SJCRH30 (cell line): ENCODE results near the gene THY1. TPM values are rescaled to one million over a fixed set of nuclear protein-coding genes. Genes with fewer than 3 reads are reported as not detected.
"Not testable (repeated sequence)": the region's sequence is repeated elsewhere in the genome, so short reads cannot be mapped to it uniquely, and the experiment has no call there.

Source experiments
- DNase-seq, 2 experiments: peaks; one replicate each; pipeline ENCODE4 v3.0.0-alpha.2; 2015 to 2020
- H3K27ac ChIP-seq: fragments of 250-450 bp; sonication (Bioruptor Pico); 2 replicates; pipeline ENCODE4 v1.5.1; 2020; ENCODE audit warnings: mild to moderate bottlenecking, moderate library complexity
- H3K27me3 ChIP-seq: fragments of 250-450 bp; sonication (Bioruptor Pico); 2 replicates; pipeline ENCODE4 v1.5.1; 2020; ENCODE audit warnings: mild to moderate bottlenecking, moderate library complexity
- H3K36me3 ChIP-seq: fragments of 250-450 bp; sonication (Bioruptor Pico); 2 replicates; pipeline ENCODE4 v1.5.1; 2020; ENCODE audit warnings: mild to moderate bottlenecking, moderate library complexity
- H3K4me1 ChIP-seq: fragments of 250-450 bp; sonication (Bioruptor Pico); 2 replicates; pipeline ENCODE4 v1.5.1; 2020; ENCODE audit warnings: mild to moderate bottlenecking, moderate library complexity
- H3K4me3 ChIP-seq: fragments of 250-450 bp; sonication (Bioruptor Pico); 2 replicates; pipeline ENCODE4 v1.5.1; 2020; ENCODE audit warnings: mild to moderate bottlenecking, moderate library complexity
- H3K9me3 ChIP-seq: fragments of 250-450 bp; sonication (Bioruptor Pico); replicated peaks from 2 replicates; pipeline ENCODE4 v1.5.1; 2020; ENCODE audit warnings: mild to moderate bottlenecking, moderate library complexity
- total RNA-seq: library from RNA; depleted of rRNA; stranded (reverse); fragments of >200 nt; shearing (Covaris generic); gene quantifications from 2 replicates; pipeline ENCODE4 v1.2.3, GENCODE V29; 2014; rRNA removed

The THY1 gene
- total RNA-seq, result 2.5 and 3.8 TPM in 2 replicates

- no peaks in the 10 kb centered on the region for H3K27me3 ChIP-seq
- H3K4me3 ChIP-seq, result peak within 1 kb of the TSS; percentile 38
- H3K4me1 ChIP-seq, result no peaks in the 10 kb centered on the region; the same call in 1 of the 2 replicates
- H3K9me3 ChIP-seq, result no peaks in the 10 kb centered on the region
- no peak within 1 kb of the TSS for H3K27ac ChIP-seq
- no peak for DNase-seq
- H3K36me3 ChIP-seq, result no peaks in the 10 kb centered on the region
These were observed at the start of gene THY1 for GRCh38 chr11:119422809-119423508. TSS of gene THY1 (minus strand) at chr11:119423172. CDS start at chr11:119420905, 2,267 bp downstream.

GRCh38 chr11:119472186-119472855 lies 49.3 kb upstream of the THY1 start:
- H3K4me3 ChIP-seq, result no peak overlapping the region
- no peak for DNase-seq
- no peak overlapping the region for H3K27ac ChIP-seq
- H3K4me1 ChIP-seq, result no peaks in the 10 kb centered on the region; the same call in 1 of the 2 replicates
- H3K27me3 ChIP-seq, result no peaks in the 10 kb centered on the region
- H3K36me3 ChIP-seq, result no peaks in the 10 kb centered on the region
- H3K9me3 ChIP-seq, result no peaks in the 10 kb centered on the region

DNA sequence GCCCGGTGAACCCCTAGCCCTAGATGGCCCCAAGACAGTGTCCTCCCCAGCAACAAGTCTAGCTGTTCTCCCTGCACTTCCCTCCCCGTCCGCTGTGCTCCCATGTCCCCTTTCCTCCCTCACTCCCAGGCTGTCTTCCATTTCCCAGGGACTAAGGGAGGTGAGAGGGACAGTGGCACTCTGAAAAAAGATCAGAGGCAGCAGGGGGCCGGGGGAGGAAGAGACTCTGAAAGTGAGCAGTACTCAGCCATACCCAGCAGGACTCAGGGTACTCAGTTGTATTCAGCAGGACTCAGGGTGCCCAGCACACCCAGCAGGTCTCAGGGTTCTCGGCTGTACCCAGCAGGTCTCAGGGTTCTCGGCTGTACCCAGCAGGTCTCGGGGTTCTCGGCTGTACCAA lies 48.4 kb upstream of the THY1 start:
- no peak for DNase-seq
- no peak overlapping the region for H3K4me3 ChIP-seq
- no peaks in the 10 kb centered on the region for H3K36me3 ChIP-seq
- H3K27me3 ChIP-seq, result no peaks in the 10 kb centered on the region
- H3K9me3 ChIP-seq, result no peaks in the 10 kb centered on the region
- H3K27ac ChIP-seq, result no peak overlapping the region
- H3K4me1 ChIP-seq, result no peaks in the 10 kb centered on the region; the same call in 1 of the 2 replicates

DNA sequence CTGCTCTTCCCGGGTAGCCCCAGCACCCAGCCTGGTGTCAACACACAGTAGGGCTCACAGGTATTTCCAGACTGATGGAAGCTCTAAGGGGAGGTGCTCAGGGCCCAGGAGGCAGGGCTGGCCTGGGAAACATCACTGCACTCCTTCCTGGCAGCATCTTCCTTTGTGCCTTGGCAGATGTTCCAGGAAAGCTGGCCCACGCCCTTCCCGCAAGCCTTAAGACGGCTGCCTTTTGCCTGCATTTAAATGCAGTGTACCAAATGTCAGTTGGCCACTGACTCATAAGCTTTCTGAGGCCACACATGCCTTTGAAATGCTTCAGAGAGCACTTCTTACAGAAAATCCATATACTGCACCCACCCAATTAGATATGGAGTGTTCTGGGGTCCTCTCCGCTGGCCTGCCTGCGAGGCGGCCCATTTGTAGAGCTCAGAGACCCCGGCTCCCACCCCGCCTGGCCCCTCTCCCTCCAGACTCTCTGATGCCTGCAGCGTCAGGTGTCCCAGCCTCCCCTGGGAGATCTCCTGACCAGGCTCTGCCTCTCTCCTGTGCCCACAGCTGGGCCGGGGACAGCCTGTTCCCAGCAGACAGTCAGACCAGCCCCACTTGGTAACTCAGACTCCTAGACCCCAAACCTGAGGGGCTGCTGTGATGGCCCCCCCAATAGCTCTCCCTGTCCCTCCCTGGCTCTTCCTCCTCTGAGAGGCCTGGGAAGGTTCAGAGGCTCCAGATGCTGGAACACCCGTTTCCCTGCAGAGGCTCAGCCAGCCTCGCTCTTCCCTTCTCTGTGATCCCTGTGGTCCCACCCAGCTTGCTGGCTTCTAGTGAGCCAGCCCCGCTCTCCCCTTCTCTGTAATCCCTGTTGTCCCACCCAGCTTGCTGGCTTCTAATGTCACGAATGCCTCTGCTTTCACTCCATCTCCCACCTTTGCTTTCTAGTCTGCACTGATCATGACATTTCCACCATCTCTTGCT lies 47.6 kb upstream of the THY1 start:
- H3K36me3 ChIP-seq, result no peaks in the 10 kb centered on the region
- no peaks in the 10 kb centered on the region; the same call in 1 of the 2 replicates for H3K4me1 ChIP-seq
- no peaks in the 10 kb centered on the region for H3K27me3 ChIP-seq
- no peaks in the 10 kb centered on the region for H3K9me3 ChIP-seq
- no peak overlapping the region for H3K4me3 ChIP-seq
- H3K27ac ChIP-seq, result no peak overlapping the region
- DNase-seq, result peak in 1 of 2 experiments; percentile 26

DNA sequence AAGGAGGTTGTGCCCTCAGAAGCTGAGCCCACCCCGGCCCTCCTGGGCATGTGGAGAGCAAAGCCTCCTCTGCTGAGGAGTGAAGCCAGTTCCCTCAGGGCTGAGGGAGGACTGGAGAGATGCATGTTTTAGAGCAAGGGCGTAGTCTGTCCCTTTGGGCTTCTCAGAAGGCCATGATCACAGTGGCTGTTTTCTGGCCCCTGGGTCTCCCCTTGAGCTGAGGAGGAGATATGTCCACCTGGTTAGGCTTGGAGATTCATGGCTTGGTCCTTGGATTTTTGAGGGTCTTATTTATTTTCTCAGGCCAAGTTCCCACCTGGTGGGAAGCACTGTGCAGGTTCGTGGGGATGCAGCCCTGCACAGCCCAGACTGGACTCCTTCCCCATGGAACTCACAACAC lies 46.5 kb upstream of the THY1 start:
- Histone ChIP-seq H3K4me1 (no peaks in the 10 kb centered on the region), H3K4me3 (no peak overlapping the region), H3K27me3 (no peaks in the 10 kb centered on the region), H3K27ac (no peak overlapping the region), H3K9me3 (no peaks in the 10 kb centered on the region), H3K36me3 (no peaks in the 10 kb centered on the region)
- no peak for DNase-seq

DNA sequence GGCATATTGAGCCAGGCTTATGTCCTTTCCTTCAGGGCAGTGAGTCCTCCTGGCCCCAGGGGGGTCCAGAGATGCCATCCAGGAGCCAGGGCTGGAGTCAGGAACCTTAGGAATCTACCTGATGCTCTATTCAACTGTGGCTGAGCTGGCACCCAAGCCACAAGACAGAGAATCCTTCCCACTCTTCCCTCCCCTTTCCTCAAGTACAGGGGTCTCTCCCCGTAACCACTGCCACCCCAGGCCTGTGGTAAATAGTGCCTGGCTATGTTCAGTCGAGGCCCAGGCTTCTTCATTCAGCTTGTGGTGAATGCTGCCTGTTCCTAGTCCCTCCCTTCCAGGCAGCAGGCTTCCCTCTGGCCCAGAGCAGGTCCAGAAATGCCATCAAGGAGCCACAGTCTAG lies 45.5 kb upstream of the THY1 start:
- Histone ChIP-seq H3K36me3 (no peaks in the 10 kb centered on the region), H3K4me3 (no peak overlapping the region), H3K4me1 (no peaks in the 10 kb centered on the region), H3K9me3 (no peaks in the 10 kb centered on the region), H3K27ac (no peak overlapping the region), H3K27me3 (no peaks in the 10 kb centered on the region)
- no peak for DNase-seq

- Histone ChIP-seq H3K27me3 (no peaks in the 10 kb centered on the region), H3K9me3 (no peaks in the 10 kb centered on the region), H3K36me3 (no peaks in the 10 kb centered on the region), H3K27ac (no peak overlapping the region; the same call in 1 of the 2 replicates), H3K4me3 (no peak overlapping the region), H3K4me1 (peaks cover 15% of the 10 kb centered on the region)
- peak in 1 of 2 experiments; percentile 20 for DNase-seq
These were observed 38.4 kb upstream of the THY1 start for GRCh38 chr11:119461229-119461963.

GRCh38 chr11:119460582-119460981 lies 37.6 kb upstream of the THY1 start:
- Histone ChIP-seq H3K4me1 (peaks cover 15% of the 10 kb centered on the region), H3K27me3 (no peaks in the 10 kb centered on the region), H3K36me3 (no peaks in the 10 kb centered on the region), H3K9me3 (no peaks in the 10 kb centered on the region), H3K27ac (peak overlapping the region; percentile 30; the same call in 1 of the 2 replicates), H3K4me3 (no peak overlapping the region)
- DNase-seq, result peak in 1 of 2 experiments; percentile 47

GRCh38 chr11:119460097-119460496 lies 37.1 kb upstream of the THY1 start:
- Histone ChIP-seq H3K4me3 (no peak overlapping the region), H3K27me3 (no peaks in the 10 kb centered on the region), H3K27ac (peak overlapping the region; percentile 30; the same call in 1 of the 2 replicates), H3K9me3 (no peaks in the 10 kb centered on the region), H3K4me1 (peaks cover 15% of the 10 kb centered on the region), H3K36me3 (no peaks in the 10 kb centered on the region)
- DNase-seq, result no peak

DNA sequence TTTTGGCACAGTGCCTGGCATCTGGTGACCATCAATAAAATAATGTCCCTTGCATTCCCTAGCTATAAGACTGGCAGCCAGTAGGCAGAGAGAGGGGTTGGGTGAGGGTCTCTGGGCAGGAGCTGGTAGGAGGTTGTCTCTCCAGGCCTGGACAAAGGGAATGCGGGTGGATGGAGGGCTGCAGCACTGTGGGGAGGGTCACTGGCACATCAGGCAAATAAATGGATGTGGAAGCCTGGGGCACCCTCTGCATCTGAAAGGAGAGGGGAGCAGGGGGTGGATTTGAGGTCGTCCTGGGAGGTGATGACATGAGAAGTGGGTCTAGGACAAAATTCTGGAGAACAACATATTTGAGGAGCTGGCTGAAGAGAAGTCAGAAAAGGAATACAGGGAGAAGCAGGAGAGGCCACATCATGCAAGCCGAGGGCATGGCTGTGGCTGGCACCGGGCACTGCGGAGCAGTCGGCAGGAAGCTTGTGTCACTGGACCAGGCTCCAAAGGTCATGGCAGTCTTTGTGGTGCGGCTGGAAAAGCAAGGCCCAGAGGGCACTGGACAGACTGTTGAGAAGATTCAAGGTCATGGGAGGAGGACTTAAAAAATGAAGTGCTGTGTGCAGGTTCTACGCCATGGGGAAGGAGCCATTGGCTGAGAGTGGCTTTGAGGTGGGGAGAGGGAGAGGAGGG lies 36.5 kb upstream of the THY1 start:
- no peak for DNase-seq
- no peak overlapping the region for H3K4me3 ChIP-seq
- no peaks in the 10 kb centered on the region for H3K9me3 ChIP-seq
- peaks cover 15% of the 10 kb centered on the region for H3K4me1 ChIP-seq
- H3K27me3 ChIP-seq, result no peaks in the 10 kb centered on the region
- no peaks in the 10 kb centered on the region for H3K36me3 ChIP-seq
- no peak overlapping the region for H3K27ac ChIP-seq

- not testable (repeated sequence) for H3K4me1 ChIP-seq, H3K36me3 ChIP-seq, H3K27me3 ChIP-seq, H3K27ac ChIP-seq, H3K9me3 ChIP-seq, H3K4me3 ChIP-seq, DNase-seq
These were observed 32.7 kb upstream of the THY1 start for GRCh38 chr11:119455708-119456107.

DNA sequence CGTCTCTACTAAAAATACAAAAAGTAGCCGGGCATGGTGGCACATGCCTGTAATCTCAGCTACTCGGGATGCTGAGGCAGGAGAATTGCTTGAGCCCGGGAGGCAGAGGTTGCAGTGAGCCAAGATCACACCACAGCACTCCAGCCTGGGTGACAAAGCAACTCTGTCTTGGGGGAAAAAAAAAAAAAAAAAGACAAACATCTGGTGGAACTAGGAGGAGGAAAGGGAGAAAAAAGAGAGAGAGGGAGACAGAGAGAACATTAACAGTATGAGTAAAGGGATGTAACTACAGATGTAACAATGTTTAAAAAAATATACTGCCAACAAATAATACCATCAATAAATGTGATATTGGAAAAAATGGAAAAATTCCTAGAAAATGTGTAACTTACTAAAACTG lies 32.3 kb upstream of the THY1 start:
- not testable (repeated sequence) for H3K9me3 ChIP-seq, H3K4me3 ChIP-seq, DNase-seq, H3K4me1 ChIP-seq, H3K36me3 ChIP-seq, H3K27ac ChIP-seq, H3K27me3 ChIP-seq

DNA sequence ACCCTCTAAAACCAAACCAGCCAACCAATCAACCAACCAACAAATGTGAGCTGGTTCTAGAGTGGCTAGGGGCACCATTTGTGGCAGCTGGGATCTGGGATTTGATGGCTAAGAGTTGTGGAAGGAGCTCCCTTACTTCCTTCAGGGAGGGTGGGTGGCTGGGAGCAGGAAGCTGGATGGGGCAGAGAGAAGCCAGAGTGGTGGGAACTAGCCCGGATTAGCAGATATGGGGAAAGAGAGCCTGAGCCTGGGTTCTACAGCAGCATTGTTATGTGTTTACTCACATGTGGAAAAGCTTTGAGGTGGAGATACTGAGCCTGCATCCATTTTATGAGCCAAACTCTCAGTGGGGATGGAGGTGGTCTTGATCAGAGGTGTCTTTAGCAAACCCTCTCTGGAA lies 30.9 kb upstream of the THY1 start:
- no peak overlapping the region for H3K27ac ChIP-seq
- H3K4me1 ChIP-seq, result no peaks in the 10 kb centered on the region
- no peaks in the 10 kb centered on the region for H3K36me3 ChIP-seq
- no peaks in the 10 kb centered on the region for H3K9me3 ChIP-seq
- DNase-seq, result no peak
- no peaks in the 10 kb centered on the region for H3K27me3 ChIP-seq
- no peak overlapping the region for H3K4me3 ChIP-seq
